ENCODE measurements around the gene MAPK12. TPM values are rescaled to one million over a fixed set of nuclear protein-coding genes. Genes with fewer than 3 reads are reported as not detected.

The MAPK12 gene
- total RNA-seq, 1 experiment from 2014 or later, result 86.7 TPM

- no peaks in the 10 kb centered on the region for H3K9me3 ChIP-seq (ENCODE audit: control insufficient read depth in 1 of 2, insufficient read depth in 1 of 2, low read depth in 1 of 2, low read length in 2 of 2)
- H3K27ac ChIP-seq (ENCODE audit: low read depth, low read length), result peak overlapping the region; percentile 10; the same call in 1 of the 2 replicates
- RAD21 ChIA-PET (ENCODE audit: low non-redundant PET in 1 of 2, low total read pairs in 2 of 2, uncharacterized antibody in 2 of 2, unreplicated experiment in 2 of 2), result no interaction called here
- ATAC-seq (no peak), DNase-seq (ENCODE audit: low read depth, low spot score) (no peak)
- intact Hi-C loops (cut with micrococcal nuclease), result no loop called here
- no peaks in the 10 kb centered on the region for H3K27me3 ChIP-seq (ENCODE audit: insufficient read depth, low read length)
- H3K9ac ChIP-seq (ENCODE audit: low read length), result no peak overlapping the region
- POLR2A ChIA-PET, result interaction anchor here (0.8 kb wide), 1 partner anchor 102 kb away, joined by 4 read pairs; no protein-coding TSS in a partner anchor
- H4K20me1 ChIP-seq (ENCODE audit: insufficient read depth), result no peaks in the 10 kb centered on the region
- H3K4me3 ChIP-seq (replicated peaks in 1 of 2; ENCODE audit: low read depth in 1 of 2, low read length in 2 of 2), result no peak overlapping the region
- H3K79me2 ChIP-seq (ENCODE audit: insufficient read depth, low read length), result peaks cover 28% of the 10 kb centered on the region
- peaks cover 19 to 32% of the 10 kb centered on the region in 2 experiments for H3K4me1 ChIP-seq (ENCODE audit: control insufficient read depth in 1 of 2, insufficient read depth in 2 of 2, low read length in 2 of 2)
- H3K36me3 ChIP-seq (ENCODE audit: control insufficient read depth in 1 of 2, insufficient read depth in 2 of 2, low read length in 2 of 2), result peaks cover 0 to 11% of the 10 kb centered on the region in 2 experiments; a peak in 2 of 4 replicates
- H3K4me2 ChIP-seq (ENCODE audit: low read length), result no peak overlapping the region
- H3K9me2 ChIP-seq (ENCODE audit: insufficient read depth), result no peaks in the 10 kb centered on the region
- no peak for TF ChIP-seq CTCF (IDR thresholded peaks at IDR 0.05 in 2 of 3, conservative IDR thresholded peaks at IDR 0.05 in 1 of 3; ENCODE audit: borderline replicate concordance in 1 of 3, insufficient read depth in 1 of 3, low read depth in 2 of 3, low read length in 2 of 3)
- no peak for TF ChIP-seq CEBPB (IDR thresholded peaks at IDR 0.05; ENCODE audit: low read depth)
- TF ChIP-seq SP1 (IDR thresholded peaks at IDR 0.05; ENCODE audit: low read depth), result no peak
- TF ChIP-seq JUND (IDR thresholded peaks at IDR 0.05), result no peak
- no peak for TF ChIP-seq FOSL1 (IDR thresholded peaks at IDR 0.05; ENCODE audit: low read depth)
- no peak for TF ChIP-seq POLR2A (IDR thresholded peaks at IDR 0.05; ENCODE audit: borderline replicate concordance, extremely low read depth, insufficient read depth, insufficient read length)
- no peak for TF ChIP-seq YY1 (IDR thresholded peaks at IDR 0.05; ENCODE audit: extremely low read depth, insufficient replicate concordance, low read depth, low read length)
- TF ChIP-seq POLR2AphosphoS5 (IDR thresholded peaks at IDR 0.05; ENCODE audit: low read depth, low read length), result no peak
- no peak for TF ChIP-seq EZH2phosphoT487 (IDR thresholded peaks at IDR 0.05; ENCODE audit: borderline replicate concordance)
- no TSS peak for BruUV-seq (replicated peaks)
- no peak overlapping the region for H2AFZ ChIP-seq (ENCODE audit: low read depth, low read length, poor library complexity, severe bottlenecking)
- CTCF ChIA-PET, result no interaction called here
Measured at GRCh38 chr22:50258361-50259292, 2.9 kb downstream of the MAPK12 start.
